CD4-positive, alpha-beta T cell treated with Interferon alpha-2 for 1 hour (primary cell): ENCODE results near the gene SMG7.

Source experiments
- DNase-seq, 2 donors: peaks; one replicate each; pipeline ENCODE4 v3.0.0-alpha.2; 2020 to 2022

The SMG7 gene

GRCh38 chr1:183595537-183595936 lies 123.2 kb downstream of the SMG7 start:
- no peak for DNase-seq

- no peak for DNase-seq
Observed at GRCh38 chr1:183596500-183596899, 124.2 kb downstream of the SMG7 start.

- no peak for DNase-seq
Observed at GRCh38 chr1:183597656-183598347, 125.5 kb downstream of the SMG7 start.

GRCh38 chr1:183598386-183598785 lies 126.1 kb downstream of the SMG7 start:
- DNase-seq = no peak

- DNase-seq = peak in 1 of 2 donors; percentile 33
Observed at GRCh38 chr1:183600136-183600535, 127.8 kb downstream of the SMG7 start.

GRCh38 chr1:183600634-183601033 lies 128.3 kb downstream of the SMG7 start:
- DNase-seq = no peak

GRCh38 chr1:183602510-183602909 lies 130.2 kb downstream of the SMG7 start:
- no peak for DNase-seq
